Prostate gland (tissue), 2 donors: Measurements from ENCODE around the gene MBOAT7.

Source experiments
- POLR2A ChIP-seq: fragments of 450-650 bp; IDR thresholded peaks from one replicate; pipeline ENCODE4 v1.6.1; 2016; ENCODE audit warnings: antibody characterized with exemption, mild to moderate bottlenecking
- POLR2AphosphoS5 ChIP-seq: sonication (generic); formaldehyde crosslinking; IDR thresholded peaks from one replicate; pipeline ENCODE4 v1.6.1; 2017; ENCODE audit warnings: antibody characterized with exemption
- TF ChIP-seq, protein P1 (sequence below), 4 experiments: fragments of 200-600 bp in 2 of 4; fragments of 450-650 bp in 2 of 4; sonication (generic) in 2 of 4; IDR thresholded peaks; 1 replicate in 3 of 4; 2 replicates in 1 of 4; pipeline ENCODE4 v1.5.1; 2016 to 2019; ENCODE audit warnings: antibody characterized with exemption in 4 of 4, mild to moderate bottlenecking in 2 of 4, moderate library complexity in 2 of 4

DNA sequence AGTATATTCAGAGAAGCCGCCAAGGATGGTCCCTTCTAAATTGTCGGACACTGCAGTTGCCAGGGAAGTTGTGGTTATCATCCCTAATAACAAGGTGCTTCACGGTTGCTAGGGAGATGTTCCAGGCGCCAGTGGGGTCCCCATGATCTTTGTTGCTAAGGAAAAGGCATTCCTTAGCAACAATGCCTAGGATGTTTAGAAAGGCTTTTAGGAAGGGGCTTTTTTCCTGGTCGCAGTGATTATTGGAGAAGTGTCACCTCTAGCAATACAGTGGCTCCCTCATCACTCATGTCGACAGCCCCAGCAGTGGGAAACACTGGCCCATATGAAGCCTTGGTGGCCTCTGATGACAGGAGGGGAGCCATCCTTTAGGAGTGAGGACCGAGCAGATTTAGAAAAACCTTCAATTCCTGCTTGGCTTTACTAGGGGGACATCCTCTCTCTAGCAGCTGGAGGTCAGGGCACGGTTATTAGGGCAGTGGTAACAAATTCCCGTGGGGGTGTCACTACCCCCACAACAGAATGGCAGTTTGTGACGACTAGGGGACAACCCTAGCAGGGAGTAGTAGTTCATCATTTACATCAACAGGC lies 10.0 kb downstream of the MBOAT7 start:
- TF ChIP-seq, protein P1, sequence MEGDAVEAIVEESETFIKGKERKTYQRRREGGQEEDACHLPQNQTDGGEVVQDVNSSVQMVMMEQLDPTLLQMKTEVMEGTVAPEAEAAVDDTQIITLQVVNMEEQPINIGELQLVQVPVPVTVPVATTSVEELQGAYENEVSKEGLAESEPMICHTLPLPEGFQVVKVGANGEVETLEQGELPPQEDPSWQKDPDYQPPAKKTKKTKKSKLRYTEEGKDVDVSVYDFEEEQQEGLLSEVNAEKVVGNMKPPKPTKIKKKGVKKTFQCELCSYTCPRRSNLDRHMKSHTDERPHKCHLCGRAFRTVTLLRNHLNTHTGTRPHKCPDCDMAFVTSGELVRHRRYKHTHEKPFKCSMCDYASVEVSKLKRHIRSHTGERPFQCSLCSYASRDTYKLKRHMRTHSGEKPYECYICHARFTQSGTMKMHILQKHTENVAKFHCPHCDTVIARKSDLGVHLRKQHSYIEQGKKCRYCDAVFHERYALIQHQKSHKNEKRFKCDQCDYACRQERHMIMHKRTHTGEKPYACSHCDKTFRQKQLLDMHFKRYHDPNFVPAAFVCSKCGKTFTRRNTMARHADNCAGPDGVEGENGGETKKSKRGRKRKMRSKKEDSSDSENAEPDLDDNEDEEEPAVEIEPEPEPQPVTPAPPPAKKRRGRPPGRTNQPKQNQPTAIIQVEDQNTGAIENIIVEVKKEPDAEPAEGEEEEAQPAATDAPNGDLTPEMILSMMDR (IDR thresholded peaks at IDR 0.05): no peak
- no peak for TF ChIP-seq POLR2AphosphoS5
- TF ChIP-seq POLR2A: no peak
